OCI-LY7 (cell line): ENCODE measurements around the gene MEIG1.

Experiments used
- CTCF ChIP-seq: fragments of 200-600 bp; sonication (generic); conservative IDR thresholded peaks from 2 replicates; pipeline ENCODE4 v1.5.1; 2014; ENCODE audit warnings: mild to moderate bottlenecking, antibody characterized with exemption, low read length, moderate library complexity, mixed read lengths
- EZH2phosphoT487 ChIP-seq: fragments of 200-600 bp; sonication (generic); IDR thresholded peaks from 2 replicates; pipeline ENCODE4 v1.6.1; 2018; ENCODE audit warnings: low read depth, borderline replicate concordance, mild to moderate bottlenecking, mixed run types, antibody characterized with exemption, low read length, moderate library complexity, mixed read lengths

DNA sequence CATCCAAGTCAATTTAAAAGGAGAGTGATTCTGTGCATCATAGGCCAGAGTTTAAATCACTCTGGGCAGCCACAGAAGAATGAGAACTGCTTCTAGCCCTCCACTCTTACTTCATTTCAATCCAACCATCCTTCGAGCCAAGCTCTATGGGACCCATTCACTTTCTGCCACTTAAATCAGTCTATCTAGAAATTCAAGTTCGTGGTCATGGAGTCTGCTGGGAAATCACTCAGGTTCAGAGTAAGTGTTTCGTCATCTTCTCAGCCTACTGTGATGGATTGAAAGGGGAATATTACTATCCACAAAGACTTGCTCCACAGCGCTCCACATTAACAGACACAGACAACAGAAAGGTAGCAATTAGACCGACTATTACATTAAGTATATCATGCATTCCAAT is 9.9 kb upstream of the MEIG1 start:
- TF ChIP-seq CTCF (no peak), EZH2phosphoT487 (no peak)
